ENCODE measurements around the gene CCDC201. TPM values are rescaled to one million over a fixed set of nuclear protein-coding genes. Genes with fewer than 3 reads are reported as not detected.

The CCDC201 gene
- total and polyA plus RNA-seq, 2 of the 4 experiments (the other 2 are of a cell fraction): not detected

GRCh38 chr7:45890902-45891461 lies 18.1 kb upstream of the CCDC201 start:
- ATAC-seq (ENCODE audit: low read depth) (no peak), DNase-seq (peak; percentile 53)
- H2AFZ ChIP-seq (replicated peaks; ENCODE audit: low read length, poor library complexity): no peak overlapping the region
- H3K14ac ChIP-seq (replicated peaks; ENCODE audit: low read depth, low read length): no peak overlapping the region
- H3K18ac ChIP-seq (ENCODE audit: low read depth, low read length): no peak overlapping the region
- no peak overlapping the region for H3K23ac ChIP-seq (ENCODE audit: low read depth, low read length)
- H3K27me3 ChIP-seq (ENCODE audit: control insufficient read depth, insufficient read depth, low read length): peaks cover 40% of the 10 kb centered on the region
- no peak overlapping the region for H3K4me3 ChIP-seq (ENCODE audit: insufficient read depth, low read depth, low read length)
- no peak overlapping the region for H3K4me2 ChIP-seq (ENCODE audit: low read depth, low read length)
- POLR2A ChIA-PET (ENCODE audit: unreplicated experiment): no interaction called here
- dilution Hi-C loops (cut with HindIII; ENCODE audit: low sequenced_read_pairs, unreplicated experiment): no loop called here
- no peak overlapping the region for H2BK120ac ChIP-seq (ENCODE audit: low read depth, low read length)
- H3K27ac ChIP-seq (ENCODE audit: insufficient read depth, low read length): no peak overlapping the region
- H3K9ac ChIP-seq (ENCODE audit: low read depth, low read length): no peak overlapping the region
- H2AK9ac ChIP-seq (replicated peaks; ENCODE audit: low read depth, low read length, poor library complexity): no peak overlapping the region
- H2BK20ac ChIP-seq (ENCODE audit: low read depth, low read length): no peak overlapping the region
- no peaks in the 10 kb centered on the region for H3K36me3 ChIP-seq (ENCODE audit: control insufficient read depth, insufficient read depth, low read length)
- no CpG with 5 or more reads among the region's 6 CpGs for WGBS, 2 experiments (ENCODE audit: extremely low coverage in 2 of 2, insufficient read length in 1 of 2)
- no peak overlapping the region for H4K8ac ChIP-seq (ENCODE audit: low read depth in 2 of 2, low read length in 2 of 2)
- CTCF ChIA-PET: interaction anchor here (0.7 to 1.0 kb wide), 2 partner anchors 26 to 1291 kb away, joined by 3 to 5 read pairs; no protein-coding TSS in a partner anchor
- no peak overlapping the region for H3K4ac ChIP-seq (ENCODE audit: low read depth, low read length)
- no peak overlapping the region for H3K56ac ChIP-seq (ENCODE audit: extremely low read depth, insufficient read depth, low read length)
- no peak overlapping the region for H4K5ac ChIP-seq (ENCODE audit: low read depth, low read length)
- H3K9me3 ChIP-seq (ENCODE audit: control insufficient read depth, insufficient read depth, low read length): no peaks in the 10 kb centered on the region
- H3K9me1 ChIP-seq (ENCODE audit: insufficient read depth, low read length): no peaks in the 10 kb centered on the region; the same call in 1 of the 2 replicates
- in situ Hi-C loops (cut with MboI; ENCODE audit: low sequenced_read_pairs): loop anchor here (5.0 kb wide), 1 partner anchor 1291 kb away; no protein-coding TSS in a partner anchor
- no peak overlapping the region for H2BK15ac ChIP-seq (ENCODE audit: low read depth, low read length)
- H4K20me1 ChIP-seq (ENCODE audit: insufficient read depth, low read length): no peaks in the 10 kb centered on the region
- TF ChIP-seq, protein P1, sequence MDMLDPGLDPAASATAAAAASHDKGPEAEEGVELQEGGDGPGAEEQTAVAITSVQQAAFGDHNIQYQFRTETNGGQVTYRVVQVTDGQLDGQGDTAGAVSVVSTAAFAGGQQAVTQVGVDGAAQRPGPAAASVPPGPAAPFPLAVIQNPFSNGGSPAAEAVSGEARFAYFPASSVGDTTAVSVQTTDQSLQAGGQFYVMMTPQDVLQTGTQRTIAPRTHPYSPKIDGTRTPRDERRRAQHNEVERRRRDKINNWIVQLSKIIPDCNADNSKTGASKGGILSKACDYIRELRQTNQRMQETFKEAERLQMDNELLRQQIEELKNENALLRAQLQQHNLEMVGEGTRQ (IDR thresholded peaks at IDR 0.05; ENCODE audit: low read depth, low read length): no peak
- TF ChIP-seq CEBPB (IDR thresholded peaks at IDR 0.05; ENCODE audit: low read depth, low read length) (no peak), CHD1 (IDR thresholded peaks at IDR 0.05; ENCODE audit: low read depth, low read length) (no peak), SMC3 (IDR thresholded peaks at IDR 0.05; ENCODE audit: low read depth, low read length) (peak; percentile 74), MAZ (IDR thresholded peaks at IDR 0.05; ENCODE audit: borderline replicate concordance, low read depth, low read length) (no peak), CTCF (conservative IDR thresholded peaks at IDR 0.05; ENCODE audit: low read depth, low read length) (peak; percentile 79), RAD21 (IDR thresholded peaks at IDR 0.05; ENCODE audit: low read length) (peak; percentile 79)
- no peak overlapping the region for H2BK5ac ChIP-seq (ENCODE audit: low read depth, low read length, poor library complexity, severe bottlenecking)
- no peaks in the 10 kb centered on the region for H3K4me1 ChIP-seq (ENCODE audit: control insufficient read depth, insufficient read depth, low read length)
- no peak overlapping the region for H2AK5ac ChIP-seq (ENCODE audit: low read depth, low read length)
- H4K91ac ChIP-seq (ENCODE audit: insufficient read depth, low read depth, low read length): no peak overlapping the region
- no TSS peak for BruUV-seq (replicated peaks)
- intact Hi-C loops (cut with micrococcal nuclease): loop anchor here (1.0 kb wide), 2 partner anchors 461 to 1289 kb away; no protein-coding TSS in a partner anchor
- H3K79me1 ChIP-seq (ENCODE audit: low read depth in 1 of 2, low read length in 2 of 2): no peaks in the 10 kb centered on the region

Measured in IMR-90 (cell line).